PFSK-1 (cell line): ENCODE measurements around the gene PTPN9.

Source experiments
- POLR2AphosphoS5 ChIP-seq: IDR thresholded peaks from 2 replicates; pipeline ENCODE4 v1.6.1; 2012; ENCODE audit warnings: low read depth, mild to moderate bottlenecking, control low read depth, low read length, moderate library complexity
- TAF1 ChIP-seq: IDR thresholded peaks from 2 replicates; pipeline ENCODE4 v1.6.1; 2012; ENCODE audit warnings: low read length, control low read depth, borderline replicate concordance; ENCODE audit not compliant: insufficient read depth
- TF ChIP-seq, protein P1 (sequence below), 2 experiments: IDR thresholded peaks; 2 replicates each; pipeline versions ENCODE4 v1.6.1 to v1.8.0; 2011 to 2012; ENCODE audit warnings: low read depth in 2 of 2, low read length in 2 of 2, control low read depth in 1 of 2, inconsistent platforms in 1 of 2, mild to moderate bottlenecking in 1 of 2, moderate library complexity in 1 of 2; ENCODE audit not compliant: insufficient read depth in 1 of 2

DNA sequence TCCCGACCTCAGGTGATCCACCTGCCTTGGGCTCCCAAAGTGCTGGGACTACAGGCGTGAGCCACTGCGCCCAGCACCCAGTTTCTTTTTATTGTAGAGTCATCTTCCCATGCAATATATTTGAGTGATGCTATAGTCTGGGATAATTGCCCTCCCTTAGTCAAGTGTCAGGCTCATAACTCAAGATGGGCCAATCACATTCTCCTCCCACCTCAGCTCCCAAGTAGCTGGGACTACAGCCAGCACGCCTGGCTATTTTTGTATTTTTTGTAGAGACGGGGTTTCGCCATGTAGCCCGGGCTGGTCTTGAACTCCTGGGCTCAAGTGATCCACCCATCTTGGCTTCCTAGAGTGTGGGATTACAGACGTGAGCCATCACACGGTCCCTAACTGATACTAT is 15.2 kb upstream of the PTPN9 start:
- TF ChIP-seq POLR2AphosphoS5 (no peak), TAF1 (no peak)
- TF ChIP-seq, protein P1, sequence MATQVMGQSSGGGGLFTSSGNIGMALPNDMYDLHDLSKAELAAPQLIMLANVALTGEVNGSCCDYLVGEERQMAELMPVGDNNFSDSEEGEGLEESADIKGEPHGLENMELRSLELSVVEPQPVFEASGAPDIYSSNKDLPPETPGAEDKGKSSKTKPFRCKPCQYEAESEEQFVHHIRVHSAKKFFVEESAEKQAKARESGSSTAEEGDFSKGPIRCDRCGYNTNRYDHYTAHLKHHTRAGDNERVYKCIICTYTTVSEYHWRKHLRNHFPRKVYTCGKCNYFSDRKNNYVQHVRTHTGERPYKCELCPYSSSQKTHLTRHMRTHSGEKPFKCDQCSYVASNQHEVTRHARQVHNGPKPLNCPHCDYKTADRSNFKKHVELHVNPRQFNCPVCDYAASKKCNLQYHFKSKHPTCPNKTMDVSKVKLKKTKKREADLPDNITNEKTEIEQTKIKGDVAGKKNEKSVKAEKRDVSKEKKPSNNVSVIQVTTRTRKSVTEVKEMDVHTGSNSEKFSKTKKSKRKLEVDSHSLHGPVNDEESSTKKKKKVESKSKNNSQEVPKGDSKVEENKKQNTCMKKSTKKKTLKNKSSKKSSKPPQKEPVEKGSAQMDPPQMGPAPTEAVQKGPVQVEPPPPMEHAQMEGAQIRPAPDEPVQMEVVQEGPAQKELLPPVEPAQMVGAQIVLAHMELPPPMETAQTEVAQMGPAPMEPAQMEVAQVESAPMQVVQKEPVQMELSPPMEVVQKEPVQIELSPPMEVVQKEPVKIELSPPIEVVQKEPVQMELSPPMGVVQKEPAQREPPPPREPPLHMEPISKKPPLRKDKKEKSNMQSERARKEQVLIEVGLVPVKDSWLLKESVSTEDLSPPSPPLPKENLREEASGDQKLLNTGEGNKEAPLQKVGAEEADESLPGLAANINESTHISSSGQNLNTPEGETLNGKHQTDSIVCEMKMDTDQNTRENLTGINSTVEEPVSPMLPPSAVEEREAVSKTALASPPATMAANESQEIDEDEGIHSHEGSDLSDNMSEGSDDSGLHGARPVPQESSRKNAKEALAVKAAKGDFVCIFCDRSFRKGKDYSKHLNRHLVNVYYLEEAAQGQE (IDR thresholded peaks at IDR 0.05; ENCODE audit: insufficient read depth in 1 of 2, low read depth in 2 of 2, low read length in 2 of 2): no peak
